Activated gamma-delta T cell treated with anti-CD3 and anti-CD28 coated beads, Interleukin-2, amount 50 U/mL, for 16 hours (primary cell): ENCODE measurements around the gene ANKRD13C.

Experiments used
- DNase-seq: peaks from one replicate; pipeline ENCODE4 v3.0.0-alpha.2; 2020; ENCODE audit warnings: low read depth

ANKRD13C gene

DNA sequence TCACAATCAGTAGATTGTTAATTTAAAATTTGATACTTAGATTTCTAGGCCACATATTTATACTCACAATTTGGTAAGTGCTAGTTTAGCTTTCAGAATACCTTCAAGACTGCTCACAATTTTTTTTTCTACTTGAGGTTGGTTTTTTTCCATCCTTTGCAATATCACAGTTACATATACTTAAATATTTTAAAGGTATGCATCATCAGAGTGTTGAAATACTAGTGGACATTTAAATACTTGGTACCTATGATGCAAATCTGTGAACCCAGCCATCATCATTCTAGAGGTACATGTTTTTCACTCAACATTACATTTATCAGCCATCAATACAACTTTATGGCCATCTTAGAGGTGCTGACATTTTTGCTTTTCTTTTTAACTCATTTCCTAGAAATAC is 143.0 kb downstream of the ANKRD13C start:
- no peak for DNase-seq

GRCh38 chr1:70210820-70211219 is 143.7 kb downstream of the ANKRD13C start:
- DNase-seq: no peak
